RKO (cell line): ENCODE data around the gene IQCF5.
"Not testable (repeated sequence)": the region's sequence is repeated elsewhere in the genome, so short reads cannot be mapped to it uniquely, and the experiment has no call there.

Experiments
- DNase-seq: peaks from one replicate; pipeline ENCODE4 v3.0.0-alpha.2; 2016; ENCODE audit warnings: low spot score

IQCF5 gene

GRCh38 chr3:51868896-51869295 lies 6.5 kb downstream of the IQCF5 start:
- DNase-seq = not testable (repeated sequence)

GRCh38 chr3:51862886-51863285 lies 12.5 kb downstream of the IQCF5 start:
- DNase-seq = no peak

GRCh38 chr3:51860703-51861665 lies 14.4 kb downstream of the IQCF5 start, which contains the start of gene IQCF2:
Gene IQCF2, plus strand, starts transcription at chr3:51861615. Its CDS starts 52 bp downstream, at chr3:51861667.
- no peak for DNase-seq

GRCh38 chr3:51855411-51855810 lies 20.0 kb downstream of the IQCF5 start:
- DNase-seq = not testable (repeated sequence)

GRCh38 chr3:51845129-51845528 lies 30.3 kb downstream of the IQCF5 start:
- DNase-seq = no peak

- no peak for DNase-seq
Measured at GRCh38 chr3:51836606-51837005, 38.8 kb downstream of the IQCF5 start.

- DNase-seq = no peak
Measured at GRCh38 chr3:51830836-51831385, 44.5 kb downstream of the IQCF5 start.

- DNase-seq = no peak
Measured at GRCh38 chr3:51830345-51830744, 45.1 kb downstream of the IQCF5 start.

- no peak for DNase-seq
Measured at GRCh38 chr3:51828297-51828696, 47.1 kb downstream of the IQCF5 start.
